ENCODE results near the gene VAV2. TPM values are rescaled to one million over a fixed set of nuclear protein-coding genes. Genes with fewer than 3 reads are reported as not detected.

VAV2 gene
- total RNA-seq, 1 donor from 2014 or later, result 34.6 TPM

DNA sequence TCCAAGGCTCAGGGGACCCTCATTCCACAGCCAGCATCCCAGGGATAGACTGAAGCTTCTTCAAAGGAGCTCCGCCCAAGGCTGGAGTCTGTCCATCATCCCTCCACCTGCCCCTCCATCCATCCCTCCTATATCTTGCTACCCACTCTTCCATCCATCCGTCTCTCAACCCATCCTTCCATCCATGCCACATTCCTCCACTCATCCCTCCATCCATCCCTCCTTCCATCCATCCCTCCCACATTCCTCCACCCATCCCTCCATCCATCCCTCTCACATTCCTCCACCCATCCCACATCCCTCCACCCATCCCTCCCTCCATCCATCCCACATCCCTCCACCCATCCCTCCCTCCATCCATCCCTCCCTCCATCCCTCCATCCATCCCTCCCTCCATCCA is 5.5 kb upstream of the VAV2 start:
- Histone ChIP-seq H3K36me3 (no peaks in the 10 kb centered on the region), H3K27ac (no peak overlapping the region), H3K4me3 (no peak overlapping the region), H3K4me1 (peaks cover 13% of the 10 kb centered on the region), H3K27me3 (no peaks in the 10 kb centered on the region), H3K9me3 (no peaks in the 10 kb centered on the region)
- no peak for DNase-seq
- ATAC-seq, result no peak
- TF ChIP-seq CTCF (IDR thresholded peaks at IDR 0.05), result no peak
- intact Hi-C loops (cut with DNase I), result loop anchor here (5.0 kb wide), 1 partner anchor 215 kb away; no protein-coding TSS in a partner anchor

DNA sequence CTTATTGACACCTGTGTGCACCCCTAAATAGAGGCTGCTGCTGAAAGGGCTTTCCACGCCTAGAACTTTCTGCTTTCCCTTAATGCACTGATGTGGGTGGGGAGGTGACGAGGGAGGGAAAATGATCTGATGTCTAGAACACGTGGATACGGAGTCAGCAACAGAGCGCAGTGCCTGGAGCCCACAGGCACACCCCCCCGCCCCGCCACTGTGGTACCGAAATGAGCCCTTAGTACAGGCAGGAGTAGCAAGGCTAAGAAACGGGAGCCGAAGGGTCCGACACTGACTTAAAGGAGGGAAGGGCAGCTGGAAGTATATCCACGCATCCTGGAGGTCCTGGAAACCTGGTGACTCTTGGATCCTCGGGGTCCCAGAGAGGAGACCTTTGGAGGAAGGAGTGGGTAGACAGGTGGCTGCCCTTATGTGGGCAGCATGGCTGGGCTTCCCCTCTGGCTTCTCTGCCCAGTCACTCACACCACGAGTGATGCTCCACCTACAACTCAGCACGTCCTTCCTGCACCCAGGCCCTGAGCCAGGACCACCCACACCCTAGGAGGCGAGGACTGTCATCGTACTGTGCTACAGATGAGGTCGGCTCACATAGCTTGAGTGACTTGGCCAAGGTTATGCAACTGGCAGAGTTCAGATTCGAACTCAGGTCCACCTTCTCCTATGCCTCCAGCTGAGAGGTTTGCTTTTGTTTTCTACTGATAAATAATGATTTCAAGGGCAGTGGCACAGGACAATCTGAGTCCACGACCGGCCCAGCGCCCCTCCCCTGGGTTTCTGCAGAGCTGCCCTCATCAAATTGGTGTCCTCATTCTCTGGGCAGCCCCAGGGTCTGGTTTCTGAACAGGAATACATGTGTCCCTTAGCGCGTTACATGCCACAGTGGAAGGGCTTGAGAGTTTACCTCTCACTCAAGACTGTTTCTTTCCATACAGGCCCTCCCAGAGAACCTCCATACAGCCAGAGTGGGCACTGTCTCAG is 4.7 kb upstream of the VAV2 start:
- intact Hi-C loops (cut with DNase I), result loop anchor here (5.0 kb wide), 1 partner anchor 215 kb away; no protein-coding TSS in a partner anchor

DNA sequence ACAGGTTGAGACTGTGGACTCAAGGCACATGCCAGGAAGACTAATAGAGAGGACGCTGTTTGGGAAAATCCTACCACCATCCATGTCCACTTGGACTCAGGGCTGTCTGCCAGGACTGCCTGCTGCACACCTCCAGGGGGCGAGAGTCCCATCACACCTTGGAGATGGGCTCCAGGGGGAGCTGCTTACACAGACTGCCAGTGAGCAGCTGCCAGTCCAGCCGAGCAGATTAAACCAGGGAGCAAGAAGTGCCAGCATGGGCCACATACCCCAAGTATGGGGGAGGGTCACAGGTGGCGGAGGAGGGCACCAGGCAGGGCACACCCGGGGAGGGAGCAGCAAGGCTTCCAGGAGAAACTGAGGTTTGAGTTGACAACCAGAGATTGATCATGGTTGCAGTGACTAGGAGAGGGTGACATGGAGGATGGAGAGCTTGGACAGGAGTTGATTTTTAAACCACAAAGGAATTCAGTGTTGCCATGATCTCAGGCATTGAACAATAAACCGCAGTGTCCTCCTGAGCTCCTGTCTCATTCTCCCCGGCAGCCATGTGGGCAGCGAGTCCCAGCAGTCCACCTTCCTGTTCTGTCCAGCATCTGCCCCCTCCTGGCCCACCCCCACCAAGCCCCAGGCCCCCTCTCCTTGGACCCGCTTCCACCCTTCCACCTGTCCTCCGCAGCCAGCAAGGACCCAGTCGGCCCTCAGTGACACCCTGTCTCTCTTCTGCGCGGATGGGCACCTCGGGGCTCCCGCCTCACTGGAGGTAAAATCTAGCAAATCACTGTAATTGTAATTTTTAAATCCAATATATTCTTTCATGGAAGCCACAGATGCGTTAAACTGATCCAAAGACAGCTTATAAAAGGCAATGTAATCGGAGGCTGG is 3.1 kb upstream of the VAV2 start:
- peaks cover 23% of the 10 kb centered on the region for H3K4me1 ChIP-seq
- intact Hi-C loops (cut with DNase I), result loop anchor here (5.0 kb wide), 1 partner anchor 213 kb away; no protein-coding TSS in a partner anchor
- H3K27ac ChIP-seq, result no peak overlapping the region
- no peak overlapping the region for H3K4me3 ChIP-seq
- ATAC-seq (no peak), DNase-seq (peak; percentile 54)
- no peaks in the 10 kb centered on the region for H3K27me3 ChIP-seq
- H3K9me3 ChIP-seq, result no peaks in the 10 kb centered on the region
- no peaks in the 10 kb centered on the region for H3K36me3 ChIP-seq
- no peak for TF ChIP-seq CTCF (IDR thresholded peaks at IDR 0.05)

More for the DNA sequence above, 4.7 kb upstream of the VAV2 start:
- DNase-seq (peak; percentile 61), ATAC-seq (no peak)
- Histone ChIP-seq H3K27ac (no peak overlapping the region), H3K36me3 (no peaks in the 10 kb centered on the region), H3K9me3 (no peaks in the 10 kb centered on the region), H3K27me3 (no peaks in the 10 kb centered on the region), H3K4me1 (peaks cover 13% of the 10 kb centered on the region), H3K4me3 (no peak overlapping the region)
- no peak for TF ChIP-seq CTCF (IDR thresholded peaks at IDR 0.05)

DNA sequence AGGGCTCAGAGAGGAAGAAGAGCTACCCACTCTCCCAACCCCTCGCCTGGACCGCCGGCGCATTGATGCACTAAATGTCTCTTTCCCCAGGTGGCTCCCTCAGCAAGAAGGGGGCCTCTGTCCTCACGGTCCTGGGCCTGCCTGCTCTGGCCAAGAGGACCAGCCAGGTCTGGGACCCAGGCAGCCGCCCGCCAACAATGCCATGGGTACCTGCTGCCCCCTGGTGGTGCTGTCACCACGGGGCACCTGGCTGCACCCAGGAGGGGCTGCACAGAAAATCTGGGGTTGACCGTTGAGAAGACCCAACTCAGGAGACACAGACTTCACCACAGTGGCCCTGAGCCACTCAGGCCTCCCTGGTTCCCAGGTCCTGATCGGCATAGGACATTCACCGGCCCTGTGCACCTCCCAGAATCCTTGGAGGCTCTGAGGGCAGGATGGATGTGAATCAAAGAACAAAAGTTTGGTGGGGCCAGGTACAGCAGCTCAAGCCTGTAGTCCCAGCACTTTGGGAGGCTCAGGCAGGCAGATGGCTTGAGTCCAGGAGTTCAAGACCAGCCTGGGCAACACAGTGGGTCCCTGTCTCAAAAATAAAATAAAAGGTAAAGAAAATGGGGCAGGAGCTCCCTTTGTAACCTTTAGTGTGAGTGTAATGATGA is 2.4 kb upstream of the VAV2 start:
- H3K4me3 ChIP-seq, result no peak overlapping the region
- no peak overlapping the region for H3K27ac ChIP-seq
- H3K9me3 ChIP-seq, result no peaks in the 10 kb centered on the region
- TF ChIP-seq CTCF (IDR thresholded peaks at IDR 0.05), result peak; percentile 99
- DNase-seq, result peak; percentile 91
- peaks cover 26% of the 10 kb centered on the region for H3K4me1 ChIP-seq
- H3K27me3 ChIP-seq, result no peaks in the 10 kb centered on the region
- peak; percentile 77 for ATAC-seq
- intact Hi-C loops (cut with DNase I), result loop anchor here (5.0 kb wide), 1 partner anchor 212 kb away; no protein-coding TSS in a partner anchor
- H3K36me3 ChIP-seq, result no peaks in the 10 kb centered on the region

- DNase-seq, result no peak
- no peak for ATAC-seq
- intact Hi-C loops (cut with DNase I), result no loop called here
- Histone ChIP-seq H3K27ac (no peak overlapping the region), H3K4me1 (peaks cover 26% of the 10 kb centered on the region), H3K36me3 (no peaks in the 10 kb centered on the region), H3K27me3 (no peaks in the 10 kb centered on the region), H3K9me3 (no peaks in the 10 kb centered on the region), H3K4me3 (peak overlapping the region; percentile 77)
- no peak for TF ChIP-seq CTCF (IDR thresholded peaks at IDR 0.05)
Measured at GRCh38 chr9:133993635-133994253, 1.6 kb upstream of the VAV2 start.
